H1 (cell line): ENCODE data around the gene UHRF2. TPM values are rescaled to one million over a fixed set of nuclear protein-coding genes. Genes with fewer than 3 reads are reported as not detected.

ENCODE experiments used
- CTCF ChIA-PET: fragments of 300-600 bp; sonication (Branson Sonifier 250); formaldehyde crosslinking; loops from one replicate; lab custom pipeline; 2021; ENCODE audit not compliant: partially characterized antibody; lab: Charles Lee
- POLR2A ChIA-PET: fragments of 300-600 bp; sonication (Branson Sonifier 250); formaldehyde crosslinking; loops from one replicate; lab custom pipeline; 2021; ENCODE audit warnings: inconsistent platforms; ENCODE audit not compliant: partially characterized antibody; lab: Charles Lee
- DNase-seq, 2 experiments: peaks; one replicate each; pipeline versions ENCODE4 v3.0.0 to v3.0.0-alpha.2; 2010 to 2022; ENCODE audit warnings: low spot score in 2 of 2, low read depth in 1 of 2, mixed read lengths in 1 of 2
- FAIRE-seq: peaks from 2 replicates; lab custom pipeline; 2011; peaks lifted over from hg19 to GRCh38; lab: Jason Lieb, UNC
- H2AFZ ChIP-seq: 2 replicates; pipeline ENCODE4 v1.8.1; 2012; ENCODE audit warnings: low read length, inconsistent platforms
- H2AK5ac ChIP-seq: 2 replicates; pipeline ENCODE4 v1.6.1; 2013; ENCODE audit warnings: low read depth, low read length
- H2BK120ac ChIP-seq: replicated peaks from 2 replicates; pipeline ENCODE3; 2013; ENCODE audit warnings: low read depth, low read length, inconsistent platforms
- H2BK12ac ChIP-seq: 2 replicates; pipeline ENCODE4 v1.6.1; 2013; ENCODE audit warnings: low read depth, low read length
- H2BK15ac ChIP-seq: 2 replicates; pipeline ENCODE4 v1.6.1; 2013; ENCODE audit warnings: low read length
- H2BK20ac ChIP-seq: 2 replicates; pipeline ENCODE4 v1.6.1; 2013; ENCODE audit warnings: low read length
- H2BK5ac ChIP-seq: 2 replicates; pipeline ENCODE4 v1.6.1; 2013; ENCODE audit warnings: low read depth, low read length
- H3K14ac ChIP-seq: 2 replicates; pipeline ENCODE4 v1.6.1; 2013; ENCODE audit warnings: inconsistent platforms; ENCODE audit not compliant: insufficient read length
- H3K18ac ChIP-seq: 2 replicates; pipeline ENCODE4 v1.6.1; 2013; ENCODE audit warnings: low read length; ENCODE audit errors: extremely low read depth
- H3K23ac ChIP-seq: 2 replicates; pipeline ENCODE4 v1.6.1; 2013; ENCODE audit warnings: inconsistent platforms; ENCODE audit not compliant: insufficient read length
- H3K23me2 ChIP-seq: 2 replicates; pipeline ENCODE4 v1.6.1; 2013; ENCODE audit warnings: low read depth, low read length
- H3K27ac ChIP-seq: 2 replicates; pipeline ENCODE4 v1.6.1; 2011; ENCODE audit warnings: low read depth, low read length, inconsistent platforms
- H3K27me3 ChIP-seq, 4 experiments: replicated peaks in 1 of 4; 1 replicate in 1 of 4; 2 replicates in 3 of 4; pipeline versions ENCODE4 v1.6.1 to v1.8.1; 2011 to 2013; ENCODE audit warnings: low read length in 3 of 4, mild to moderate bottlenecking in 3 of 4, inconsistent platforms in 2 of 4, mixed read lengths in 2 of 4, moderate library complexity in 1 of 4; ENCODE audit not compliant: control insufficient read depth in 3 of 4, insufficient read depth in 3 of 4; ENCODE audit errors: extremely low read depth in 1 of 4
- H3K36me3 ChIP-seq, 4 experiments: 2 replicates each; pipeline versions ENCODE4 v1.6.1 to v1.8.1; 2011 to 2013; ENCODE audit warnings: mild to moderate bottlenecking in 4 of 4, low read length in 3 of 4, moderate library complexity in 2 of 4, control low read depth in 1 of 4, inconsistent platforms in 1 of 4; ENCODE audit not compliant: insufficient read depth in 4 of 4, control insufficient read depth in 2 of 4
- H3K4ac ChIP-seq: replicated peaks from 2 replicates; pipeline ENCODE3; 2013; ENCODE audit warnings: low read length, low read depth, mixed read lengths, inconsistent platforms; ENCODE audit not compliant: insufficient read length
- H3K4me1 ChIP-seq, 4 experiments: replicated peaks in 1 of 4; 1 replicate in 1 of 4; 2 replicates in 3 of 4; pipeline versions ENCODE4 v1.6.1 to v1.8.1; 2011 to 2013; ENCODE audit warnings: low read length in 3 of 4, inconsistent platforms in 2 of 4, mixed read lengths in 1 of 4; ENCODE audit not compliant: insufficient read depth in 4 of 4, control insufficient read depth in 3 of 4
- H3K4me2 ChIP-seq, 2 experiments: 2 replicates each; pipeline versions ENCODE4 v1.6.1 to v1.8.1; 2011 to 2013; ENCODE audit warnings: low read depth in 2 of 2, low read length in 2 of 2, control low read depth in 1 of 2, inconsistent platforms in 1 of 2, mild to moderate bottlenecking in 1 of 2; ENCODE audit not compliant: insufficient read depth in 1 of 2
- H3K4me3 ChIP-seq, 4 experiments: fragments of 200-600, 300-600 bp in 1 of 4; sonication (generic), shearing (Covaris generic), sonication (Bioruptor Twin) in 1 of 4; 2 replicates each; pipeline versions ENCODE4 v1.5.1 to v1.8.1; 2011 to 2016; ENCODE audit warnings: low read length in 4 of 4, low read depth in 3 of 4, control low read depth in 2 of 4, inconsistent platforms in 2 of 4, mild to moderate bottlenecking in 2 of 4, mixed read lengths in 1 of 4, moderate library complexity in 1 of 4; ENCODE audit not compliant: insufficient read depth in 2 of 4; ENCODE audit errors: extremely low read depth in 1 of 4
- H3K56ac ChIP-seq: replicated peaks from 2 replicates; pipeline ENCODE3; 2013; ENCODE audit warnings: low read depth, mild to moderate bottlenecking, mixed read lengths, low read length, inconsistent platforms; ENCODE audit not compliant: insufficient read length
- H3K79me1 ChIP-seq: 2 replicates; pipeline ENCODE4 v1.6.1; 2013; ENCODE audit warnings: low read depth, low read length, control low read depth
- H3K79me2 ChIP-seq, 2 experiments: 2 replicates each; pipeline versions ENCODE4 v1.6.1 to v1.8.1; 2012 to 2013; ENCODE audit warnings: low read length in 2 of 2, mild to moderate bottlenecking in 2 of 2, inconsistent platforms in 1 of 2; ENCODE audit not compliant: insufficient read depth in 2 of 2, control insufficient read depth in 1 of 2
- H3K9ac ChIP-seq, 4 experiments: replicated peaks in 1 of 4; 1 replicate in 1 of 4; 2 replicates in 3 of 4; pipeline versions ENCODE4 v1.6.1 to v1.8.1; 2011 to 2013; ENCODE audit warnings: low read depth in 3 of 4, low read length in 3 of 4, control low read depth in 2 of 4, mild to moderate bottlenecking in 2 of 4, moderate library complexity in 2 of 4, inconsistent platforms in 1 of 4; ENCODE audit errors: extremely low read depth in 1 of 4
- H3K9me3 ChIP-seq, 2 experiments: 2 replicates each; pipeline versions ENCODE4 v1.6.1 to v1.8.1; 2012 to 2013; ENCODE audit warnings: mild to moderate bottlenecking in 2 of 2, moderate library complexity in 2 of 2, control low read depth in 1 of 2, inconsistent platforms in 1 of 2, low read depth in 1 of 2, low read length in 1 of 2, mixed read lengths in 1 of 2; ENCODE audit not compliant: insufficient read depth in 2 of 2
- H4K20me1 ChIP-seq, 2 experiments: replicated peaks in 1 of 2; 2 replicates each; pipeline versions ENCODE3 to v1.8.1; 2011 to 2013; ENCODE audit warnings: inconsistent platforms in 2 of 2, low read length in 2 of 2, mild to moderate bottlenecking in 1 of 2; ENCODE audit not compliant: insufficient read depth in 2 of 2, control insufficient read depth in 1 of 2
- H4K5ac ChIP-seq: 2 replicates; pipeline ENCODE4 v1.6.1; 2013; ENCODE audit warnings: low read length, low read depth, mixed read lengths, inconsistent platforms; ENCODE audit not compliant: insufficient read length
- H4K8ac ChIP-seq: 2 replicates; pipeline ENCODE4 v1.8.0; 2013; ENCODE audit warnings: mild to moderate bottlenecking, moderate library complexity, low read length, inconsistent platforms; ENCODE audit not compliant: insufficient read depth; ENCODE audit errors: extremely low read depth
- H4K91ac ChIP-seq: replicated peaks from 2 replicates; pipeline ENCODE3; 2013; ENCODE audit warnings: low read length, mixed read lengths, inconsistent platforms; ENCODE audit not compliant: insufficient read length
- BCL11A ChIP-seq, 2 experiments: IDR thresholded peaks; one replicate each; pipeline ENCODE4 v1.6.1; 2011; ENCODE audit warnings: low read depth in 2 of 2, low read length in 2 of 2, mild to moderate bottlenecking in 2 of 2
- CBX8 ChIP-seq: fragments of 300-800, 300-1000 bp; sonication (generic); IDR thresholded peaks from 2 replicates; pipeline ENCODE4 v1.7.1; 2016; ENCODE audit warnings: low read depth, low read length, borderline replicate concordance
- E2F6 ChIP-seq: IDR thresholded peaks from 2 replicates; pipeline ENCODE4 v1.6.1; 2012; ENCODE audit warnings: inconsistent platforms
- EP300 ChIP-seq, 2 experiments: IDR thresholded peaks; 1 replicate in 1 of 2; 2 replicates in 1 of 2; pipeline ENCODE4 v1.6.1; 2011 to 2012; ENCODE audit warnings: low read depth in 2 of 2, low read length in 2 of 2, mild to moderate bottlenecking in 2 of 2, borderline replicate concordance in 1 of 2, inconsistent platforms in 1 of 2, moderate library complexity in 1 of 2
- GABPA ChIP-seq: IDR thresholded peaks from 2 replicates; pipeline ENCODE4 v1.6.1; 2011; ENCODE audit warnings: mild to moderate bottlenecking, low read length, moderate library complexity, borderline replicate concordance; ENCODE audit not compliant: insufficient read depth
- GTF2F1 ChIP-seq: IDR thresholded peaks from 2 replicates; pipeline ENCODE4 v1.6.1; 2012; ENCODE audit warnings: low read depth, low read length, improper control_type of control experiment, borderline replicate concordance
- HDAC2 ChIP-seq, 2 experiments: fragments of 300-600 bp in 1 of 2; sonication (generic) in 1 of 2; IDR thresholded peaks; 2 replicates each; pipeline ENCODE4 v1.6.1; 2011 to 2012; ENCODE audit warnings: low read depth in 2 of 2, low read length in 2 of 2, mild to moderate bottlenecking in 2 of 2, moderate library complexity in 2 of 2, borderline replicate concordance in 1 of 2, inconsistent platforms in 1 of 2
- NANOG ChIP-seq: IDR thresholded peaks from 2 replicates; pipeline ENCODE4 v1.6.1; 2011; ENCODE audit warnings: low read length, low read depth, mild to moderate bottlenecking, inconsistent platforms; ENCODE audit not compliant: insufficient read depth, poor library complexity, severe bottlenecking
- RAD21 ChIP-seq, 2 experiments: IDR thresholded peaks in 1 of 2; conservative IDR thresholded peaks in 1 of 2; 2 replicates each; pipeline ENCODE4 v1.6.1; 2011; ENCODE audit warnings: low read depth in 2 of 2, low read length in 2 of 2, improper control_type of control experiment in 1 of 2, inconsistent platforms in 1 of 2, mild to moderate bottlenecking in 1 of 2, moderate library complexity in 1 of 2
- RXRA ChIP-seq: IDR thresholded peaks from 2 replicates; pipeline ENCODE4 v1.6.1; 2011; ENCODE audit warnings: low read depth, mild to moderate bottlenecking, low read length, moderate library complexity; ENCODE audit not compliant: insufficient read depth
- SP4 ChIP-seq: IDR thresholded peaks from 2 replicates; pipeline ENCODE4 v1.6.1; 2012; ENCODE audit warnings: low read length, inconsistent platforms
- WGBS, 2 experiments: shearing (Covaris generic) in 1 of 2; methylation state at CpG; one replicate each; pipeline versions ENCODE4 v1.1.6 to v1.1.7; 2013 to 2015; ENCODE audit warnings: low lambda C conversion rate in 2 of 2, mixed read lengths in 2 of 2, inconsistent platforms in 1 of 2, low coverage in 1 of 2, missing lambda C conversion rate in 1 of 2; ENCODE audit not compliant: insufficient replicate concordance in 2 of 2, insufficient coverage in 1 of 2, insufficient read length in 1 of 2; ENCODE audit errors: extremely low coverage in 1 of 2, missing lambda C conversion rate in 1 of 2; 5-methylcytosine and 5-hydroxymethylcytosine counted together
- polyA plus RNA-seq, 7 experiments: library from polyadenylated mRNA; depleted of rRNA in 3 of 7; stranded (reverse) in 5 of 7; unstranded in 2 of 7; fragments of >200 nt in 5 of 7; fragments of 200-250 nt in 2 of 7; gene quantifications; 1 replicate in 5 of 7; 2 replicates in 1 of 7; 4 replicates in 1 of 7; pipeline versions ENCODE4 v1.2.1 to v1.2.3, GENCODE V29; 2011 to 2013; ENCODE audit warnings: missing spikeins in 2 of 7, mixed read lengths in 2 of 7
- total RNA-seq: library from RNA; stranded (reverse); fragmentation: NEBNext Ultra II Directional; extraction: Animal tissue kit (Norgen Biotek cat#: 25700); gene quantifications from 2 replicates; pipeline ENCODE4 v1.2.1, GENCODE V29; 2021

Gene UHRF2
- total and polyA plus RNA-seq, 2 of the 8 experiments (the other 6 are each of a cell fraction or from before 2014, with no cell fraction given): 31.8 to 48.0 TPM

GRCh38 chr9:6418764-6419163, 5.8 kb downstream of the UHRF2 start:
- no peak overlapping the region for H3K27ac ChIP-seq
- TF ChIP-seq RAD21 (IDR thresholded peaks at IDR 0.05 in 1 of 2, conservative IDR thresholded peaks at IDR 0.05 in 1 of 2; ENCODE audit: low read depth in 2 of 2, low read length in 2 of 2) (no peak), GTF2F1 (no peak), EP300 (IDR thresholded peaks at IDR 0.05; ENCODE audit: borderline replicate concordance in 1 of 2, low read depth in 2 of 2, low read length in 2 of 2) (no peak), CBX8 (no peak), RXRA (no peak), SP4 (no peak), HDAC2 (IDR thresholded peaks at IDR 0.05; ENCODE audit: borderline replicate concordance in 1 of 2, low read depth in 2 of 2, low read length in 2 of 2) (no peak), GABPA (no peak), E2F6 (no peak), NANOG (no peak), BCL11A (IDR thresholded peaks at IDR 0.05; ENCODE audit: low read depth in 2 of 2, low read length in 2 of 2) (no peak)

More at GRCh38 chr9:6418764-6419163, 5.8 kb downstream of the UHRF2 start:
- ChIA-PET POLR2A (interaction anchor here (0.6 kb wide), 1 partner anchor 973 kb away, joined by 3 read pairs; no protein-coding TSS in a partner anchor), CTCF (interaction anchor here (0.6 kb wide), 1 partner anchor 44 kb away, joined by 4 read pairs; no protein-coding TSS in a partner anchor)
- H3K36me3 ChIP-seq: peaks cover 0 to 8% (median 0%) of the 10 kb centered on the region in 4 experiments; a peak in 1 of 8 replicates
- H2AFZ ChIP-seq: no peak overlapping the region
- no peak overlapping the region for H2BK12ac ChIP-seq
- no peak overlapping the region for H3K14ac ChIP-seq
- peaks cover 9% of the 10 kb centered on the region for H3K79me1 ChIP-seq
- FAIRE-seq (no peak), DNase-seq (no peak)
- peak overlapping the region in 1 of 2 experiments; percentile 18; a peak in 1 of 4 replicates for H3K4me2 ChIP-seq
- H2BK15ac ChIP-seq: no peak overlapping the region
- H3K4ac ChIP-seq: no peak overlapping the region
- H3K4me1 ChIP-seq: peaks cover 3 to 7% (median 4%) of the 10 kb centered on the region in 4 experiments; a peak in 4 of 7 replicates
- 0 out of 8 replicates have a peak overlapping the region, but pooled peaks of 1 of the 4 experiments have one; percentile 4 for H3K4me3 ChIP-seq
- H3K56ac ChIP-seq: no peak overlapping the region
- H2BK20ac ChIP-seq: no peak overlapping the region
- H4K8ac ChIP-seq: no peak overlapping the region
- no peak overlapping the region for H2AK5ac ChIP-seq
- no peaks in the 10 kb centered on the region for H3K9me3 ChIP-seq
- H2BK5ac ChIP-seq: no peak overlapping the region
- H4K91ac ChIP-seq: no peak overlapping the region
- H3K18ac ChIP-seq: no peak overlapping the region
- no peak overlapping the region for H4K5ac ChIP-seq
- peaks cover 0 to 6% (median 0%) of the 10 kb centered on the region in 4 experiments; a peak in 2 of 7 replicates for H3K27me3 ChIP-seq
- no peak overlapping the region for H2BK120ac ChIP-seq
- no peak overlapping the region; a peak in 1 of 7 replicates for H3K9ac ChIP-seq
- H3K23ac ChIP-seq: no peak overlapping the region
- H3K79me2 ChIP-seq: peaks cover 10 to 95% of the 10 kb centered on the region in 2 experiments
- peaks cover 21 to 25% of the 10 kb centered on the region in 2 experiments for H4K20me1 ChIP-seq
- H3K23me2 ChIP-seq: peaks cover 5% of the 10 kb centered on the region; the same call in 1 of the 2 replicates
- 85% methylated on average over 3 of the region's 3 CpGs; no CpG with 5 or more reads in 1 of the 2 experiments for WGBS, 2 experiments
